Smooth muscle cell (in vitro differentiated cells): Measurements from ENCODE around the gene LRRC61. TPM values are rescaled to one million over a fixed set of nuclear protein-coding genes. Genes with fewer than 3 reads are reported as not detected.
"Not testable (repeated sequence)": the region's sequence is repeated elsewhere in the genome, so short reads cannot be mapped to it uniquely, and the experiment has no call there.

Experiments
- DNase-seq: peaks from one replicate; lab custom pipeline; 2025; ENCODE audit not compliant: unreplicated experiment; lab: John Stamatoyannopoulos, UW
- H2AFZ ChIP-seq: fragments of 200-600 bp; sonication (generic); 2 replicates; pipeline ENCODE4 v1.6.0; 2016; ENCODE audit warnings: antibody characterized with exemption, low read depth, mild to moderate bottlenecking
- H3F3A ChIP-seq: fragments of 200-600 bp; sonication (generic); 2 replicates; pipeline ENCODE4 v1.6.0; 2017; ENCODE audit warnings: antibody characterized with exemption, low read depth
- H3K27ac ChIP-seq: fragments of 200-600 bp; sonication (generic); 2 replicates; pipeline ENCODE4 v1.5.1; 2016; ENCODE audit warnings: low read depth, mild to moderate bottlenecking
- H3K27me3 ChIP-seq: fragments of 200-600 bp; sonication (generic); 2 replicates; pipeline ENCODE4 v1.6.1; 2016; ENCODE audit warnings: low read depth, mild to moderate bottlenecking
- H3K36me3 ChIP-seq: fragments of 200-600 bp; sonication (generic); 2 replicates; pipeline ENCODE4 v1.5.1; 2016; ENCODE audit warnings: low read depth
- H3K4me1 ChIP-seq: fragments of 200-600 bp; sonication (generic); 2 replicates; pipeline ENCODE4 v1.5.1; 2016; ENCODE audit warnings: low read depth
- H3K4me2 ChIP-seq: fragments of 200-600 bp; sonication (generic); 2 replicates; pipeline ENCODE4 v1.6.0; 2016; ENCODE audit warnings: mild to moderate bottlenecking
- H3K4me3 ChIP-seq: fragments of 200-600 bp; sonication (generic); 2 replicates; pipeline ENCODE4 v1.5.1; 2016; ENCODE audit warnings: mild to moderate bottlenecking
- H3K79me2 ChIP-seq: fragments of 200-600 bp; sonication (generic); 2 replicates; pipeline ENCODE4 v1.6.0; 2016; ENCODE audit warnings: low read depth, mild to moderate bottlenecking
- H3K9ac ChIP-seq: fragments of 200-600 bp; sonication (generic); 2 replicates; pipeline ENCODE4 v1.6.0; 2016; ENCODE audit warnings: low read depth
- H3K9me3 ChIP-seq: fragments of 200-600 bp; sonication (generic); replicated peaks from 2 replicates; pipeline ENCODE4 v1.5.1; 2016; ENCODE audit warnings: low read depth
- H4K20me1 ChIP-seq: fragments of 200-600 bp; sonication (generic); 2 replicates; pipeline ENCODE4 v1.6.0; 2016; ENCODE audit warnings: low read depth
- CTCF ChIP-seq: fragments of 200-600 bp; sonication (generic); IDR thresholded peaks from 2 replicates; pipeline ENCODE4 v1.5.1; 2017; ENCODE audit warnings: borderline replicate concordance, mild to moderate bottlenecking, antibody characterized with exemption; ENCODE audit not compliant: insufficient read depth, poor library complexity, severe bottlenecking
- WGBS: methylation state at CpG from one replicate; pipeline ENCODE4 v1.1.7; 2016; ENCODE audit warnings: low lambda C conversion rate; 5-methylcytosine and 5-hydroxymethylcytosine counted together
- polyA plus RNA-seq: library from polyadenylated mRNA; unstranded; fragments of >200 nt; fragmentation: Nextera tagmentation; extraction: Ambion mirVana; gene quantifications from 2 replicates; pipeline ENCODE4 v1.2.1, GENCODE V29; 2016
- total RNA-seq: library from RNA; depleted of rRNA; stranded (reverse); fragments of >200 nt; gene quantifications from 2 replicates; pipeline ENCODE4 v1.2.3, GENCODE V29; 2014

Gene LRRC61
- total and polyA plus RNA-seq, 2 experiments from 2014 or later: 6.9 to 14.7 TPM

- no peaks in the 10 kb centered on the region for H3K27me3 ChIP-seq
- H3K27ac ChIP-seq: no peak overlapping the region
- H3K4me3 ChIP-seq: no peak overlapping the region
- H3K36me3 ChIP-seq: no peaks in the 10 kb centered on the region
- no peak overlapping the region for H3K9ac ChIP-seq
- 64% methylated on average over 21 of the region's 22 CpGs for WGBS
- peaks cover 61% of the 10 kb centered on the region for H4K20me1 ChIP-seq
- H3F3A ChIP-seq: no peaks in the 10 kb centered on the region
- TF ChIP-seq CTCF: no peak
- H3K9me3 ChIP-seq: no peaks in the 10 kb centered on the region
- H2AFZ ChIP-seq: no peak overlapping the region
- DNase-seq: no peak
- H3K4me1 ChIP-seq: peaks cover 66% of the 10 kb centered on the region
- no peak overlapping the region for H3K4me2 ChIP-seq
- peaks cover 27% of the 10 kb centered on the region for H3K79me2 ChIP-seq
Measured at GRCh38 chr7:150383710-150384397, 60.7 kb downstream of the LRRC61 start.

GRCh38 chr7:150384406-150385301, 61.5 kb downstream of the LRRC61 start:
- Histone ChIP-seq H2AFZ (no peak overlapping the region), H3K9me3 (no peaks in the 10 kb centered on the region), H3K27ac (no peak overlapping the region), H3K4me3 (no peak overlapping the region), H3K4me2 (no peak overlapping the region), H3K79me2 (peaks cover 27% of the 10 kb centered on the region), H4K20me1 (peaks cover 61% of the 10 kb centered on the region), H3K4me1 (peaks cover 66% of the 10 kb centered on the region), H3K36me3 (no peaks in the 10 kb centered on the region), H3K9ac (no peak overlapping the region), H3K27me3 (no peaks in the 10 kb centered on the region), H3F3A (no peaks in the 10 kb centered on the region)
- 91% methylated on average over 15 of the region's 15 CpGs for WGBS
- no peak for TF ChIP-seq CTCF
- no peak for DNase-seq

GRCh38 chr7:150385302-150385723, 62.2 kb downstream of the LRRC61 start:
- DNase-seq: no peak
- no peaks in the 10 kb centered on the region for H3K36me3 ChIP-seq
- peaks cover 21% of the 10 kb centered on the region for H3K79me2 ChIP-seq
- no peak overlapping the region for H3K9ac ChIP-seq
- no peak overlapping the region for H3K27ac ChIP-seq
- H3K4me3 ChIP-seq: no peak overlapping the region
- peaks cover 62% of the 10 kb centered on the region for H4K20me1 ChIP-seq
- H3K4me1 ChIP-seq: peaks cover 61% of the 10 kb centered on the region
- H3K4me2 ChIP-seq: no peak overlapping the region
- 91% methylated on average over 14 of the region's 14 CpGs for WGBS
- H3K9me3 ChIP-seq: no peaks in the 10 kb centered on the region
- H3F3A ChIP-seq: no peaks in the 10 kb centered on the region
- no peak for TF ChIP-seq CTCF
- no peak overlapping the region for H2AFZ ChIP-seq
- H3K27me3 ChIP-seq: no peaks in the 10 kb centered on the region

GRCh38 chr7:150385884-150386283, 62.7 kb downstream of the LRRC61 start:
- not testable (repeated sequence) for H3K27me3 ChIP-seq, H3K4me3 ChIP-seq, DNase-seq, H3F3A ChIP-seq, H2AFZ ChIP-seq, H3K4me2 ChIP-seq, H3K9ac ChIP-seq, H3K27ac ChIP-seq, H3K36me3 ChIP-seq, H3K9me3 ChIP-seq
- Histone ChIP-seq H4K20me1 (peaks cover 61% of the 10 kb centered on the region), H3K79me2 (peaks cover 15% of the 10 kb centered on the region), H3K4me1 (peaks cover 55% of the 10 kb centered on the region)
- 87% methylated on average over 6 of the region's 6 CpGs for WGBS
